HEK293 (cell line): ENCODE data around the gene GMNC.

ENCODE experiments used
- CTCF ChIA-PET: fragments of 350-600 bp; formaldehyde crosslinking; extraction: SDS; loops from one replicate; lab custom pipeline; 2021; ENCODE audit warnings: antibody characterized with exemption; lab: Yijun Ruan, JAX
- POLR2A ChIA-PET: fragments of 300-600 bp; formaldehyde crosslinking; extraction: SDS; loops from one replicate; lab custom pipeline; 2020; ENCODE audit warnings: antibody characterized with exemption, inconsistent platforms; lab: Yijun Ruan, JAX
- H3K27ac ChIP-seq: fragments of 200-500 bp; sonication (Bioruptor generic); 2 replicates; pipeline ENCODE4 v1.5.1; 2014; ENCODE audit warnings: low read depth, low read length, control low read depth, inconsistent platforms; ENCODE audit errors: extremely low read depth
- H3K36me3 ChIP-seq, 2 experiments: fragments of 200-500 bp in 1 of 2; sonication (Bioruptor generic) in 1 of 2; 1 replicate in 1 of 2; 2 replicates in 1 of 2; pipeline ENCODE4 v1.5.1; 2014 to 2017; ENCODE audit warnings: inconsistent platforms in 2 of 2, low read length in 2 of 2; ENCODE audit not compliant: control insufficient read depth in 2 of 2, insufficient read depth in 1 of 2
- H3K4me1 ChIP-seq: fragments of 200-500 bp; sonication (Bioruptor generic); 2 replicates; pipeline ENCODE4 v1.5.1; 2014; ENCODE audit warnings: mild to moderate bottlenecking, low read length, inconsistent platforms; ENCODE audit not compliant: control insufficient read depth, insufficient read depth
- H3K4me3 ChIP-seq: 2 replicates; pipeline ENCODE4 v1.5.1; 2011; ENCODE audit warnings: low read depth, mild to moderate bottlenecking, control low read depth, low read length, moderate library complexity
- H3K9me3 ChIP-seq: fragments of 200-500 bp; sonication (Bioruptor generic); 2 replicates; pipeline ENCODE4 v1.5.1; 2014; ENCODE audit warnings: low read depth, low read length, inconsistent platforms; ENCODE audit not compliant: control insufficient read depth, insufficient read depth
- BCL11B ChIP-seq: fragments of 450-650 bp; formaldehyde crosslinking; IDR thresholded peaks from 2 replicates; pipeline ENCODE4 v1.5.1; 2016; ENCODE audit warnings: low read depth, missing biosample characterization, missing genetic modification characterization
- HOXA7 ChIP-seq: sonication (generic); formaldehyde crosslinking; IDR thresholded peaks from 2 replicates; pipeline ENCODE4 v1.8.1; 2022; ENCODE audit warnings: missing genetic modification reagents, borderline replicate concordance
- REPIN1 ChIP-seq: fragments of 450-650 bp; formaldehyde crosslinking; IDR thresholded peaks from 2 replicates; pipeline ENCODE4 v1.5.1; 2017; ENCODE audit warnings: missing biosample characterization, missing genetic modification characterization, low read depth
- REST ChIP-seq: fragments of 450-650 bp; formaldehyde crosslinking; IDR thresholded peaks from 2 replicates; pipeline ENCODE4 v1.5.1; 2016; ENCODE audit warnings: missing biosample characterization, missing genetic modification characterization
- SP2 ChIP-seq: fragments of 450-650 bp; formaldehyde crosslinking; IDR thresholded peaks from 2 replicates; pipeline ENCODE4 v1.5.1; 2016; ENCODE audit warnings: missing biosample characterization, missing genetic modification characterization
- SP7 ChIP-seq: fragments of 450-650 bp; formaldehyde crosslinking; IDR thresholded peaks from 2 replicates; pipeline ENCODE4 v1.5.1; 2016; ENCODE audit warnings: missing biosample characterization, missing genetic modification characterization
- ZNF114 ChIP-seq: fragments of 450-650 bp; formaldehyde crosslinking; IDR thresholded peaks from 2 replicates; pipeline ENCODE4 v1.5.0; 2017; ENCODE audit warnings: missing biosample characterization, missing genetic modification characterization
- ZNF302 ChIP-seq: fragments of 450-650 bp; formaldehyde crosslinking; IDR thresholded peaks from 2 replicates; pipeline ENCODE4 v1.5.1; 2016; ENCODE audit warnings: missing biosample characterization, missing genetic modification characterization, low read depth
- ZNF37A ChIP-seq: fragments of 450-650 bp; IDR thresholded peaks from 2 replicates; pipeline ENCODE4 v1.5.1; 2018; ENCODE audit warnings: missing biosample characterization, missing genetic modification characterization
- ZNF394 ChIP-seq: fragments of 450-650 bp; formaldehyde crosslinking; IDR thresholded peaks from 2 replicates; pipeline ENCODE4 v1.5.1; 2016; ENCODE audit warnings: missing biosample characterization, missing genetic modification characterization, mild to moderate bottlenecking, moderate library complexity, borderline replicate concordance
- ZNF416 ChIP-seq: fragments of 450-650 bp; formaldehyde crosslinking; IDR thresholded peaks from 2 replicates; pipeline ENCODE4 v1.5.1; 2016; ENCODE audit warnings: missing biosample characterization, missing genetic modification characterization
- ZNF521 ChIP-seq: fragments of 450-650 bp; formaldehyde crosslinking; IDR thresholded peaks from 2 replicates; pipeline ENCODE4 v1.5.1; 2017; ENCODE audit warnings: missing biosample characterization, mild to moderate bottlenecking, missing genetic modification characterization
- ZNF544 ChIP-seq: fragments of 450-650 bp; formaldehyde crosslinking; IDR thresholded peaks from 2 replicates; pipeline ENCODE4 v1.5.0; 2017; ENCODE audit warnings: missing biosample characterization, missing genetic modification characterization
- ZNF571 ChIP-seq: fragments of 450-650 bp; formaldehyde crosslinking; IDR thresholded peaks from 2 replicates; pipeline ENCODE4 v1.5.0; 2017; ENCODE audit warnings: missing biosample characterization, missing genetic modification characterization
- ZNF624 ChIP-seq: fragments of 450-650 bp; formaldehyde crosslinking; IDR thresholded peaks from 2 replicates; pipeline ENCODE4 v1.5.1; 2017; ENCODE audit warnings: missing biosample characterization, missing genetic modification characterization
- ZNF654 ChIP-seq: fragments of 450-650 bp; formaldehyde crosslinking; IDR thresholded peaks from 2 replicates; pipeline ENCODE4 v1.5.1; 2016; ENCODE audit warnings: low read depth, missing biosample characterization, missing genetic modification characterization
- ZNF660 ChIP-seq: fragments of 450-650 bp; IDR thresholded peaks from 2 replicates; pipeline ENCODE4 v1.5.1; 2018; ENCODE audit warnings: missing biosample characterization, mild to moderate bottlenecking, missing genetic modification characterization
- ZNF843 ChIP-seq: fragments of 450-650 bp; formaldehyde crosslinking; IDR thresholded peaks from 2 replicates; pipeline ENCODE4 v1.5.1; 2016; ENCODE audit warnings: missing biosample characterization, missing genetic modification characterization
- ZSCAN23 ChIP-seq: fragments of 450-650 bp; formaldehyde crosslinking; IDR thresholded peaks from 2 replicates; pipeline ENCODE4 v1.5.1; 2016; ENCODE audit warnings: missing biosample characterization, missing genetic modification characterization
- ZSCAN4 ChIP-seq: fragments of 450-650 bp; formaldehyde crosslinking; IDR thresholded peaks from 2 replicates; pipeline ENCODE4 v1.5.1; 2017; ENCODE audit warnings: missing biosample characterization, missing genetic modification characterization
- TF ChIP-seq, protein P1 (sequence below): fragments of 450-650 bp; formaldehyde crosslinking; IDR thresholded peaks from 2 replicates; pipeline ENCODE4 v1.5.1; 2016; ENCODE audit warnings: missing biosample characterization, missing genetic modification characterization
- TF ChIP-seq, protein P2 (sequence below): fragments of 450-650 bp; formaldehyde crosslinking; IDR thresholded peaks from 2 replicates; pipeline ENCODE4 v1.5.1; 2016; ENCODE audit warnings: missing biosample characterization, missing genetic modification characterization
- TF ChIP-seq, protein P3 (sequence below): fragments of 450-650 bp; formaldehyde crosslinking; optimal IDR thresholded peaks from 2 replicates; pipeline ENCODE3; 2016; ENCODE audit warnings: missing biosample characterization, mild to moderate bottlenecking, missing genetic modification characterization

The GMNC gene

GRCh38 chr3:190909908-190910307 lies 47.4 kb upstream of the GMNC start:
- H3K27ac ChIP-seq, result no peak overlapping the region
- no peak overlapping the region for H3K4me3 ChIP-seq
- no peak for TF ChIP-seq REPIN1
- no peak for TF ChIP-seq ZNF416 (tag by site-specific recombination)
- no peak for TF ChIP-seq ZNF660 (tag by site-specific recombination)
- TF ChIP-seq ZNF624, result no peak
- no peak for TF ChIP-seq ZNF302 (tag by site-specific recombination)
- TF ChIP-seq ZSCAN4 (tag by site-specific recombination), result no peak
- ChIA-PET POLR2A (no interaction called here), CTCF (no interaction called here)
- no peaks in the 10 kb centered on the region for H3K36me3 ChIP-seq
- H3K4me1 ChIP-seq, result 0 out of 2 replicates have a peak, but pooled peaks cover 2% of the 10 kb centered on the region
- H3K9me3 ChIP-seq, result no peaks in the 10 kb centered on the region

- no peaks in the 10 kb centered on the region for H3K9me3 ChIP-seq
- POLR2A ChIA-PET, result no interaction called here
- H3K4me3 ChIP-seq, result no peak overlapping the region
- no peaks in the 10 kb centered on the region for H3K4me1 ChIP-seq
- no peak overlapping the region for H3K27ac ChIP-seq
- no peaks in the 10 kb centered on the region for H3K36me3 ChIP-seq
- TF ChIP-seq HOXA7 (no peak), ZNF544 (no peak), ZNF416 (tag by site-specific recombination) (no peak), REST (tag by site-specific recombination) (no peak), SP7 (no peak), ZNF37A (tag by site-specific recombination) (no peak), ZNF654 (tag by site-specific recombination) (no peak), ZSCAN23 (tag by site-specific recombination) (no peak), ZNF843 (tag by site-specific recombination) (no peak), BCL11B (no peak), ZNF521 (tag by site-specific recombination) (no peak), SP2 (tag by site-specific recombination) (no peak), ZNF394 (tag by site-specific recombination) (no peak), ZNF571 (tag by site-specific recombination) (no peak), ZNF114 (tag by site-specific recombination) (no peak)
- TF ChIP-seq, protein P1, sequence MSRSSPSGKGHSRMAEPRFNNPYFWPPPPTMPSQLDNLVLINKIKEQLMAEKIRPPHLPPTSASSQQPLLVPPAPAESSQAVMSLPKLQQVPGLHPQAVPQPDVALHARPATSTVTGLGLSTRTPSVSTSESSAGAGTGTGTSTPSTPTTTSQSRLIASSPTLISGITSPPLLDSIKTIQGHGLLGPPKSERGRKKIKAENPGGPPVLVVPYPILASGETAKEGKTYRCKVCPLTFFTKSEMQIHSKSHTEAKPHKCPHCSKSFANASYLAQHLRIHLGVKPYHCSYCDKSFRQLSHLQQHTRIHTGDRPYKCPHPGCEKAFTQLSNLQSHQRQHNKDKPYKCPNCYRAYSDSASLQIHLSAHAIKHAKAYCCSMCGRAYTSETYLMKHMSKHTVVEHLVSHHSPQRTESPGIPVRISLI (tag by site-specific recombination), result no peak
- TF ChIP-seq, protein P2, sequence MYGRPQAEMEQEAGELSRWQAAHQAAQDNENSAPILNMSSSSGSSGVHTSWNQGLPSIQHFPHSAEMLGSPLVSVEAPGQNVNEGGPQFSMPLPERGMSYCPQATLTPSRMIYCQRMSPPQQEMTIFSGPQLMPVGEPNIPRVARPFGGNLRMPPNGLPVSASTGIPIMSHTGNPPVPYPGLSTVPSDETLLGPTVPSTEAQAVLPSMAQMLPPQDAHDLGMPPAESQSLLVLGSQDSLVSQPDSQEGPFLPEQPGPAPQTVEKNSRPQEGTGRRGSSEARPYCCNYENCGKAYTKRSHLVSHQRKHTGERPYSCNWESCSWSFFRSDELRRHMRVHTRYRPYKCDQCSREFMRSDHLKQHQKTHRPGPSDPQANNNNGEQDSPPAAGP (tag by site-specific recombination), result no peak
- TF ChIP-seq, protein P3, sequence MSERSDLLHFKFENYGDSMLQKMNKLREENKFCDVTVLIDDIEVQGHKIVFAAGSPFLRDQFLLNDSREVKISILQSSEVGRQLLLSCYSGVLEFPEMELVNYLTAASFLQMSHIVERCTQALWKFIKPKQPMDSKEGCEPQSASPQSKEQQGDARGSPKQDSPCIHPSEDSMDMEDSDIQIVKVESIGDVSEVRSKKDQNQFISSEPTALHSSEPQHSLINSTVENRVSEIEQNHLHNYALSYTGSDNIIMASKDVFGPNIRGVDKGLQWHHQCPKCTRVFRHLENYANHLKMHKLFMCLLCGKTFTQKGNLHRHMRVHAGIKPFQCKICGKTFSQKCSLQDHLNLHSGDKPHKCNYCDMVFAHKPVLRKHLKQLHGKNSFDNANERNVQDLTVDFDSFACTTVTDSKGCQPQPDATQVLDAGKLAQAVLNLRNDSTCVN, result no peak
- CTCF ChIA-PET, result no interaction called here
These were observed 40.7 kb upstream of the GMNC start for GRCh38 chr3:190903156-190903555.
